Measurements from ENCODE around the gene MRC2.
A peak's percentile ranks its signal among the peaks of the same experiment; 100 is the strongest.
"Not testable (repeated sequence)": the region's sequence is repeated elsewhere in the genome, so short reads cannot be mapped to it uniquely, and the experiment has no call there.

The MRC2 gene

GRCh38 chr17:62684179-62684578, 56.7 kb downstream of the MRC2 start:
- no peak for DNase-seq

GRCh38 chr17:62687997-62688396, 60.5 kb downstream of the MRC2 start:
- no peak for DNase-seq

- DNase-seq = no peak
Observed at GRCh38 chr17:62688398-62689160, 61.1 kb downstream of the MRC2 start.

GRCh38 chr17:62689441-62690167, 62.1 kb downstream of the MRC2 start:
- no peak for DNase-seq

- DNase-seq = no peak
Observed at GRCh38 chr17:62690168-62690897, 62.9 kb downstream of the MRC2 start.

- not testable (repeated sequence) for DNase-seq
Observed at GRCh38 chr17:62691589-62691915, 64.1 kb downstream of the MRC2 start.

- peak; percentile 35 for DNase-seq
Observed at GRCh38 chr17:62692159-62692651, 64.7 kb downstream of the MRC2 start.

- DNase-seq = peak; percentile 96
Observed at GRCh38 chr17:62692721-62693431, 65.4 kb downstream of the MRC2 start.

GRCh38 chr17:62693616-62694409, 66.3 kb downstream of the MRC2 start:
- peak; percentile 41 for DNase-seq

- DNase-seq = peak; percentile 38
Observed at GRCh38 chr17:62695093-62695738, 67.7 kb downstream of the MRC2 start.

GRCh38 chr17:62696256-62696655, 68.8 kb downstream of the MRC2 start:
- DNase-seq = no peak

- DNase-seq = no peak
Observed at GRCh38 chr17:62696726-62697490, 69.4 kb downstream of the MRC2 start.

GRCh38 chr17:62698459-62698858, 71.0 kb downstream of the MRC2 start:
- not testable (repeated sequence) for DNase-seq

GRCh38 chr17:62700964-62701705, 73.7 kb downstream of the MRC2 start:
- DNase-seq = no peak

- no peak for DNase-seq
Observed at GRCh38 chr17:62701706-62702085, 74.2 kb downstream of the MRC2 start.

- DNase-seq = no peak
Observed at GRCh38 chr17:62702746-62703260, 75.3 kb downstream of the MRC2 start.

- DNase-seq = no peak
Observed at GRCh38 chr17:62703261-62703775, 75.8 kb downstream of the MRC2 start.

GRCh38 chr17:62703776-62704380, 76.4 kb downstream of the MRC2 start:
- peak; percentile 81 for DNase-seq

- peak; percentile 32 for DNase-seq
Observed at GRCh38 chr17:62704381-62704971, 77.0 kb downstream of the MRC2 start.
